CD4-positive, alpha-beta memory T cell (primary cell): ENCODE data around the gene RPL13A. TPM values are rescaled to one million over a fixed set of nuclear protein-coding genes. Genes with fewer than 3 reads are reported as not detected.
A peak's percentile ranks its signal among the peaks of the same experiment; 100 is the strongest.

ENCODE experiments used
- CTCF ChIA-PET: fragments of 350-600 bp; sonication (Branson Sonifier 250); formaldehyde crosslinking; loops from one replicate; lab custom pipeline; 2021; ENCODE audit warnings: inconsistent platforms; ENCODE audit not compliant: partially characterized antibody; lab: Charles Lee
- POLR2A ChIA-PET: fragments of 350-600 bp; sonication (Branson Sonifier 250); formaldehyde crosslinking; loops from one replicate; lab custom pipeline; 2021; ENCODE audit not compliant: partially characterized antibody; lab: Charles Lee
- DNase-seq, 5 donors: peaks; one replicate each; pipeline versions ENCODE4 v3.0.0 to v3.0.0-alpha.2; 2020 to 2022; ENCODE audit warnings: mixed read lengths in 1 of 5
- H3K27ac ChIP-seq: one replicate; pipeline ENCODE4 v1.7.0; 2013; ENCODE audit warnings: low read depth, low read length
- H3K27me3 ChIP-seq: 2 replicates; pipeline ENCODE4 v1.7.0; 2013; ENCODE audit warnings: mild to moderate bottlenecking, low read length, moderate library complexity; ENCODE audit not compliant: insufficient read depth
- H3K36me3 ChIP-seq: 2 replicates; pipeline ENCODE4 v1.7.0; 2013; ENCODE audit warnings: mild to moderate bottlenecking, low read length, moderate library complexity; ENCODE audit not compliant: insufficient read depth
- H3K4me1 ChIP-seq: 2 replicates; pipeline ENCODE4 v1.7.0; 2013; ENCODE audit warnings: mild to moderate bottlenecking, low read length, moderate library complexity; ENCODE audit not compliant: insufficient read depth
- H3K4me3 ChIP-seq, 2 donors: one replicate each; pipeline ENCODE4 v1.7.0; 2013; ENCODE audit warnings: low read length in 2 of 2, mild to moderate bottlenecking in 1 of 2
- H3K9me3 ChIP-seq, 2 donors: one replicate each; pipeline ENCODE4 v1.7.0; 2013; ENCODE audit warnings: low read length in 2 of 2, control low read depth in 1 of 2; ENCODE audit not compliant: control insufficient read depth in 1 of 2
- H3K27ac Mint-ChIP-seq, 7 donors: one replicate each; pipeline ENCODE4 v1.8.0; 2020 to 2021; ENCODE audit warnings: mixed read lengths in 7 of 7, mild to moderate bottlenecking in 6 of 7, inconsistent platforms in 3 of 7, moderate library complexity in 3 of 7
- H3K27me3 Mint-ChIP-seq, 2 donors: one replicate each; pipeline ENCODE4 v1.8.0; 2020 to 2021; ENCODE audit warnings: mixed read lengths in 2 of 2
- H3K36me3 Mint-ChIP-seq, 2 donors: one replicate each; pipeline ENCODE4 v1.8.0; 2020 to 2021; ENCODE audit warnings: mixed read lengths in 2 of 2, inconsistent platforms in 1 of 2, mild to moderate bottlenecking in 1 of 2
- H3K4me1 Mint-ChIP-seq, 4 donors: one replicate each; pipeline ENCODE4 v1.8.0; 2020 to 2021; ENCODE audit warnings: mixed read lengths in 4 of 4, mild to moderate bottlenecking in 1 of 4
- H3K4me3 Mint-ChIP-seq, 8 donors: one replicate each; pipeline ENCODE4 v1.8.0; 2020 to 2021; ENCODE audit warnings: mixed read lengths in 8 of 8, mild to moderate bottlenecking in 7 of 8, moderate library complexity in 6 of 8, inconsistent platforms in 3 of 8
- H3K9me3 Mint-ChIP-seq, 8 donors: one replicate each; pipeline ENCODE4 v1.8.0; 2020 to 2021; ENCODE audit warnings: mixed read lengths in 8 of 8, mild to moderate bottlenecking in 5 of 8, inconsistent platforms in 3 of 8, moderate library complexity in 1 of 8
- intact Hi-C: fragments of 100-400 bp; cut with micrococcal nuclease; formaldehyde crosslinking; loops from one replicate; pipeline ENCODE4 v1.15.1; 2023
- polyA plus RNA-seq, 2 donors: library from polyadenylated mRNA; unstranded; fragments of 300-500 nt; fragmentation: Illumina TruSeq; gene quantifications; one replicate each; pipeline ENCODE4 v1.2.3, GENCODE V29; 2021
- total RNA-seq, 2 experiments: library from RNA; stranded (reverse); gene quantifications; one replicate each; pipeline ENCODE4 v1.2.3, GENCODE V29; 2021

RPL13A gene
- total and polyA plus RNA-seq, 4 experiments from 2014 or later = 1,827 to 5,661 (median 4,281) TPM

- POLR2A ChIA-PET = no interaction called here
- Mint-ChIP-seq H3K27me3 (no peaks in the 10 kb centered on the region), H3K4me3 (no peak overlapping the region), H3K4me1 (peaks cover 8 to 22% (median 14%) of the 10 kb centered on the region in 4 donors), H3K9me3 (no peaks in the 10 kb centered on the region), H3K27ac (peak overlapping the region in 4 of 7 donors; percentile 7 to 47 (median 21)), H3K36me3 (peaks cover 0 to 4% of the 10 kb centered on the region in 2 donors)
- Histone ChIP-seq H3K27me3 (no peaks in the 10 kb centered on the region), H3K4me3 (no peak overlapping the region), H3K27ac (no peak overlapping the region), H3K4me1 (peaks cover 15% of the 10 kb centered on the region), H3K36me3 (no peaks in the 10 kb centered on the region), H3K9me3 (no peaks in the 10 kb centered on the region)
- CTCF ChIA-PET = no interaction called here
- no peak for DNase-seq
- intact Hi-C loops = no loop called here
These were observed 37.5 kb downstream of the RPL13A start for GRCh38 chr19:49524812-49525455.

GRCh38 chr19:49528211-49528771, 40.9 kb downstream of the RPL13A start:
- Histone ChIP-seq H3K36me3 (no peaks in the 10 kb centered on the region), H3K4me3 (peak overlapping the region; percentile 48 to 56), H3K27ac (no peak overlapping the region), H3K27me3 (no peaks in the 10 kb centered on the region), H3K9me3 (no peaks in the 10 kb centered on the region), H3K4me1 (peaks cover 19% of the 10 kb centered on the region)
- Mint-ChIP-seq H3K27ac (peak overlapping the region in 4 of 7 donors; percentile 31 to 82 (median 51)), H3K4me1 (peaks cover 11 to 33% (median 19%) of the 10 kb centered on the region in 4 donors), H3K4me3 (peak overlapping the region; percentile 42 to 87 (median 80)), H3K27me3 (no peaks in the 10 kb centered on the region), H3K9me3 (no peaks in the 10 kb centered on the region), H3K36me3 (no peaks in the 10 kb centered on the region)
- POLR2A ChIA-PET = interaction anchor here (0.9 to 1.8 kb wide), 8 partner anchors 14 to 150 kb away, joined by 4 to 10 read pairs (median 6); partner anchors contain the start of gene RPS11
- intact Hi-C loops = no loop called here
- CTCF ChIA-PET = interaction anchor here (0.8 to 2.5 kb wide), 5 partner anchors 13 to 41 kb away, joined by 3 to 17 read pairs (median 3); no protein-coding TSS in a partner anchor
- no peak for DNase-seq

GRCh38 chr19:49530708-49531107, 43.3 kb downstream of the RPL13A start:
- H3K27ac Mint-ChIP-seq = peak overlapping the region in 1 of 7 donors; percentile 43
- H3K36me3 ChIP-seq = no peaks in the 10 kb centered on the region
- no peak for DNase-seq
- no peaks in the 10 kb centered on the region for H3K27me3 Mint-ChIP-seq
- peaks cover 37% of the 10 kb centered on the region for H3K4me1 ChIP-seq
- H3K4me3 Mint-ChIP-seq = no peak overlapping the region
- no peak overlapping the region for H3K4me3 ChIP-seq
- no peaks in the 10 kb centered on the region for H3K9me3 ChIP-seq
- H3K9me3 Mint-ChIP-seq = no peaks in the 10 kb centered on the region
- ChIA-PET POLR2A (no interaction called here), CTCF (interaction anchor here (0.6 to 2.1 kb wide), 5 partner anchors 14 to 85 kb away, joined by 3 to 12 read pairs (median 5); no protein-coding TSS in a partner anchor)
- H3K27ac ChIP-seq = no peak overlapping the region
- intact Hi-C loops = no loop called here
- H3K36me3 Mint-ChIP-seq = no peaks in the 10 kb centered on the region
- H3K27me3 ChIP-seq = no peaks in the 10 kb centered on the region
- peaks cover 22 to 51% (median 34%) of the 10 kb centered on the region in 4 donors for H3K4me1 Mint-ChIP-seq

GRCh38 chr19:49533551-49534488, 46.4 kb downstream of the RPL13A start:
- Histone ChIP-seq H3K9me3 (no peaks in the 10 kb centered on the region), H3K36me3 (no peaks in the 10 kb centered on the region), H3K27me3 (no peaks in the 10 kb centered on the region), H3K4me3 (peak overlapping the region; percentile 61 to 70), H3K27ac (peak overlapping the region; percentile 50), H3K4me1 (peaks cover 23% of the 10 kb centered on the region)
- Mint-ChIP-seq H3K9me3 (no peaks in the 10 kb centered on the region), H3K27ac (peak overlapping the region; percentile 17 to 92 (median 83)), H3K4me1 (peaks cover 16 to 35% (median 22%) of the 10 kb centered on the region in 4 donors), H3K4me3 (peak overlapping the region; percentile 78 to 90 (median 88)), H3K36me3 (no peaks in the 10 kb centered on the region), H3K27me3 (no peaks in the 10 kb centered on the region)
- peak; percentile 84 to 91 (median 87) for DNase-seq
- ChIA-PET POLR2A (interaction anchor here (0.7 to 4.4 kb wide), 10 partner anchors 12 to 46 kb away, joined by 3 to 27 read pairs (median 6); partner anchors contain the start of genes FCGRT and RPL13A), CTCF (interaction anchor here (0.7 to 5.6 kb wide), 12 partner anchors 13 to 134 kb away, joined by 3 to 47 read pairs (median 4); no protein-coding TSS in a partner anchor)
- intact Hi-C loops = no loop called here

- Mint-ChIP-seq H3K4me3 (peak overlapping the region; percentile 78 to 90 (median 88)), H3K4me1 (peaks cover 14 to 29% (median 20%) of the 10 kb centered on the region in 4 donors), H3K9me3 (no peaks in the 10 kb centered on the region), H3K27ac (peak overlapping the region; percentile 17 to 92 (median 77)), H3K27me3 (no peaks in the 10 kb centered on the region), H3K36me3 (no peaks in the 10 kb centered on the region)
- Histone ChIP-seq H3K4me1 (peaks cover 22% of the 10 kb centered on the region), H3K27me3 (no peaks in the 10 kb centered on the region), H3K36me3 (no peaks in the 10 kb centered on the region), H3K27ac (peak overlapping the region; percentile 50), H3K9me3 (no peaks in the 10 kb centered on the region), H3K4me3 (peak overlapping the region; percentile 57 to 70)
- no peak for DNase-seq
- intact Hi-C loops = no loop called here
- CTCF ChIA-PET = interaction anchor here (0.7 to 5.6 kb wide), 15 partner anchors 12 to 146 kb away, joined by 3 to 47 read pairs (median 4); no protein-coding TSS in a partner anchor
- POLR2A ChIA-PET = interaction anchor here (0.6 to 4.4 kb wide), 12 partner anchors 11 to 61 kb away, joined by 3 to 27 read pairs (median 4); partner anchors contain the start of genes FCGRT, FLT3LG and RPL13A
These were observed 47.4 kb downstream of the RPL13A start for GRCh38 chr19:49534632-49535385.

DNA sequence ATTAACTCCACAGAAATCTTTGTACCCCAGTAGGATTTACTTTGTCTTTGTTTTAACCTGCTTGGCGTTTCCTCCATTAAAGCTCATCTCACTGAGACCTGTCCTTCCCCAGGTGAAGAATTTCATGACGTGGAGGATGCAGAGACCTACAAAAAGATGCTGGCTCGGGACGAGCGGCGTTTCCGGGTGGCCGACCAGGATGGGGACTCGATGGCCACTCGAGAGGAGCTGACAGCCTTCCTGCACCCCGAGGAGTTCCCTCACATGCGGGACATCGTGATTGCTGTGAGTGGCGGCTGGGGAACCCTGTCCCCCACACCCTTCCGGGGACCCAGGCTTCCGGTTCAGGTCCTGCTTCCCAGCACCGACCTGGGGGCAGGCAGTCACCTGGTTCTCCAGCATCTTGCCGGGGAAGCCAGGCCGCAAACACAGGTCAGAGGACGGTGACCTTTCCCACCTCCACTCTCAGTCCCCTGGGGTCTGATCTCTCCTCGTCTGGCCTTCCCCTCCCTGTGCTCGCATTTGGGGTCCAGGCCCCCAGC, 49.6 kb downstream of the RPL13A start:
- H3K9me3 ChIP-seq = no peaks in the 10 kb centered on the region
- H3K4me3 ChIP-seq = no peak overlapping the region
- no peak overlapping the region for H3K4me3 Mint-ChIP-seq
- no peaks in the 10 kb centered on the region for H3K36me3 Mint-ChIP-seq
- H3K27ac Mint-ChIP-seq = peak overlapping the region in 1 of 7 donors; percentile 57
- H3K4me1 Mint-ChIP-seq = peaks cover 14 to 24% (median 19%) of the 10 kb centered on the region in 4 donors
- no peaks in the 10 kb centered on the region for H3K27me3 Mint-ChIP-seq
- no peak overlapping the region for H3K27ac ChIP-seq
- no peaks in the 10 kb centered on the region for H3K9me3 Mint-ChIP-seq
- CTCF ChIA-PET = interaction anchor here (4.8 to 5.6 kb wide), 2 partner anchors 10 to 34 kb away, joined by 43 to 47 read pairs; no protein-coding TSS in a partner anchor
- POLR2A ChIA-PET = interaction anchor here (0.7 to 4.4 kb wide), 3 partner anchors 9 to 23 kb away, joined by 3 to 21 read pairs (median 9); partner anchors contain the start of gene RCN3
- H3K36me3 ChIP-seq = no peaks in the 10 kb centered on the region
- no peak for DNase-seq
- no peaks in the 10 kb centered on the region for H3K27me3 ChIP-seq
- intact Hi-C loops = no loop called here
- peaks cover 22% of the 10 kb centered on the region for H3K4me1 ChIP-seq
